HL-60 (cell line): Measurements from ENCODE around the gene PIGR.

Experiments used
- GABPA ChIP-seq: IDR thresholded peaks from 2 replicates; pipeline ENCODE4 v1.6.1; 2012; ENCODE audit warnings: low read depth
- POLR2AphosphoS5 ChIP-seq: IDR thresholded peaks from 2 replicates; pipeline ENCODE4 v1.6.1; 2012; ENCODE audit warnings: low read depth
- SPI1 ChIP-seq: IDR thresholded peaks from 2 replicates; pipeline ENCODE4 v1.6.1; 2012; ENCODE audit warnings: low read depth, mild to moderate bottlenecking, borderline replicate concordance
- TF ChIP-seq, protein P1 (sequence below): IDR thresholded peaks from one replicate; pipeline ENCODE4 v1.5.1; 2011; ENCODE audit warnings: low read length, control low read depth, inconsistent platforms; ENCODE audit not compliant: insufficient read depth
- TF ChIP-seq, protein P2 (sequence below): IDR thresholded peaks from 2 replicates; pipeline ENCODE4 v1.6.1; 2012; ENCODE audit warnings: low read depth; ENCODE audit not compliant: insufficient replicate concordance

- TF ChIP-seq, protein P1, sequence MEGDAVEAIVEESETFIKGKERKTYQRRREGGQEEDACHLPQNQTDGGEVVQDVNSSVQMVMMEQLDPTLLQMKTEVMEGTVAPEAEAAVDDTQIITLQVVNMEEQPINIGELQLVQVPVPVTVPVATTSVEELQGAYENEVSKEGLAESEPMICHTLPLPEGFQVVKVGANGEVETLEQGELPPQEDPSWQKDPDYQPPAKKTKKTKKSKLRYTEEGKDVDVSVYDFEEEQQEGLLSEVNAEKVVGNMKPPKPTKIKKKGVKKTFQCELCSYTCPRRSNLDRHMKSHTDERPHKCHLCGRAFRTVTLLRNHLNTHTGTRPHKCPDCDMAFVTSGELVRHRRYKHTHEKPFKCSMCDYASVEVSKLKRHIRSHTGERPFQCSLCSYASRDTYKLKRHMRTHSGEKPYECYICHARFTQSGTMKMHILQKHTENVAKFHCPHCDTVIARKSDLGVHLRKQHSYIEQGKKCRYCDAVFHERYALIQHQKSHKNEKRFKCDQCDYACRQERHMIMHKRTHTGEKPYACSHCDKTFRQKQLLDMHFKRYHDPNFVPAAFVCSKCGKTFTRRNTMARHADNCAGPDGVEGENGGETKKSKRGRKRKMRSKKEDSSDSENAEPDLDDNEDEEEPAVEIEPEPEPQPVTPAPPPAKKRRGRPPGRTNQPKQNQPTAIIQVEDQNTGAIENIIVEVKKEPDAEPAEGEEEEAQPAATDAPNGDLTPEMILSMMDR: no peak
- TF ChIP-seq POLR2AphosphoS5 (no peak), SPI1 (peak; percentile 96), GABPA (no peak)
- TF ChIP-seq, protein P2, sequence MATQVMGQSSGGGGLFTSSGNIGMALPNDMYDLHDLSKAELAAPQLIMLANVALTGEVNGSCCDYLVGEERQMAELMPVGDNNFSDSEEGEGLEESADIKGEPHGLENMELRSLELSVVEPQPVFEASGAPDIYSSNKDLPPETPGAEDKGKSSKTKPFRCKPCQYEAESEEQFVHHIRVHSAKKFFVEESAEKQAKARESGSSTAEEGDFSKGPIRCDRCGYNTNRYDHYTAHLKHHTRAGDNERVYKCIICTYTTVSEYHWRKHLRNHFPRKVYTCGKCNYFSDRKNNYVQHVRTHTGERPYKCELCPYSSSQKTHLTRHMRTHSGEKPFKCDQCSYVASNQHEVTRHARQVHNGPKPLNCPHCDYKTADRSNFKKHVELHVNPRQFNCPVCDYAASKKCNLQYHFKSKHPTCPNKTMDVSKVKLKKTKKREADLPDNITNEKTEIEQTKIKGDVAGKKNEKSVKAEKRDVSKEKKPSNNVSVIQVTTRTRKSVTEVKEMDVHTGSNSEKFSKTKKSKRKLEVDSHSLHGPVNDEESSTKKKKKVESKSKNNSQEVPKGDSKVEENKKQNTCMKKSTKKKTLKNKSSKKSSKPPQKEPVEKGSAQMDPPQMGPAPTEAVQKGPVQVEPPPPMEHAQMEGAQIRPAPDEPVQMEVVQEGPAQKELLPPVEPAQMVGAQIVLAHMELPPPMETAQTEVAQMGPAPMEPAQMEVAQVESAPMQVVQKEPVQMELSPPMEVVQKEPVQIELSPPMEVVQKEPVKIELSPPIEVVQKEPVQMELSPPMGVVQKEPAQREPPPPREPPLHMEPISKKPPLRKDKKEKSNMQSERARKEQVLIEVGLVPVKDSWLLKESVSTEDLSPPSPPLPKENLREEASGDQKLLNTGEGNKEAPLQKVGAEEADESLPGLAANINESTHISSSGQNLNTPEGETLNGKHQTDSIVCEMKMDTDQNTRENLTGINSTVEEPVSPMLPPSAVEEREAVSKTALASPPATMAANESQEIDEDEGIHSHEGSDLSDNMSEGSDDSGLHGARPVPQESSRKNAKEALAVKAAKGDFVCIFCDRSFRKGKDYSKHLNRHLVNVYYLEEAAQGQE: no peak
Observed at GRCh38 chr1:206962272-206962671, 16.0 kb upstream of the PIGR start.
